ENCODE data around the gene TMEM63A. TPM values are rescaled to one million over a fixed set of nuclear protein-coding genes. Genes with fewer than 3 reads are reported as not detected.

Gene TMEM63A
- polyA plus RNA-seq, 3 donors, result 3.0 to 48.0 (median 5.8) TPM

GRCh38 chr1:225851805-225852204 is 30.4 kb downstream of the TMEM63A start:
- Histone ChIP-seq H3K4me1 (ENCODE audit: control insufficient read depth in 1 of 2, insufficient read depth in 2 of 2, low read length in 2 of 2) (peaks cover 39 to 42% of the 10 kb centered on the region in 2 donors), H4K20me1 (ENCODE audit: insufficient read depth, low read length) (no peaks in the 10 kb centered on the region), H3K9ac (ENCODE audit: insufficient read depth, low read length, poor library complexity, severe bottlenecking) (no peak overlapping the region), H3K4me3 (replicated peaks in 1 of 3; ENCODE audit: low read depth in 2 of 3, low read length in 3 of 3) (no peak overlapping the region), H3K27ac (ENCODE audit: low read depth in 1 of 2, low read length in 2 of 2) (no peak overlapping the region), H3K36me3 (replicated peaks in 1 of 2; ENCODE audit: control insufficient read depth in 1 of 2, insufficient read depth in 2 of 2, low read length in 2 of 2) (peaks cover 37 to 75% of the 10 kb centered on the region in 2 donors), H2AFZ (ENCODE audit: insufficient read depth, low read depth, low read length, poor library complexity, severe bottlenecking) (no peak overlapping the region), H3K79me2 (ENCODE audit: insufficient read depth, low read length) (no peaks in the 10 kb centered on the region), H3K27me3 (ENCODE audit: control insufficient read depth in 2 of 2, insufficient read depth in 2 of 2, low read length in 2 of 2) (no peaks in the 10 kb centered on the region), H3K9me3 (replicated peaks in 1 of 2; ENCODE audit: control insufficient read depth in 1 of 2, insufficient read depth in 1 of 2, low read length in 2 of 2) (no peaks in the 10 kb centered on the region), H3K4me2 (replicated peaks; ENCODE audit: extremely low read depth, low read length, poor library complexity, severe bottlenecking) (no peak overlapping the region)
- peaks cover 73 to 87% of the 10 kb centered on the region in 2 donors for H3K36me3 Mint-ChIP-seq
- no peaks in the 10 kb centered on the region for H3K9me3 Mint-ChIP-seq
- 10% methylated on average over 2 of the region's 4 CpGs for WGBS (ENCODE audit: insufficient coverage)
- intact Hi-C loops (cut with micrococcal nuclease), result no loop called here
- H3K27ac Mint-ChIP-seq, result peak overlapping the region in 2 of 7 donors; percentile 76 to 81
- no peak overlapping the region for H3K4me3 Mint-ChIP-seq
- no peak for TF ChIP-seq CTCF (IDR thresholded peaks at IDR 0.05)
- peak; percentile 18 to 31 (median 29) for DNase-seq
- H3K27me3 Mint-ChIP-seq (ENCODE audit: low read depth in 3 of 3), result peaks cover 0 to 4% (median 2%) of the 10 kb centered on the region in 3 donors
- H3K4me1 Mint-ChIP-seq, result peaks cover 52% of the 10 kb centered on the region

GRCh38 chr1:225850370-225850769 is 31.8 kb downstream of the TMEM63A start:
- H3K36me3 Mint-ChIP-seq, result peaks cover 73 to 89% of the 10 kb centered on the region in 2 donors
- no peak overlapping the region for H3K9ac ChIP-seq (ENCODE audit: insufficient read depth, low read length, poor library complexity, severe bottlenecking)
- no peak overlapping the region for H3K4me2 ChIP-seq (replicated peaks; ENCODE audit: extremely low read depth, low read length, poor library complexity, severe bottlenecking)
- H2AFZ ChIP-seq (ENCODE audit: insufficient read depth, low read depth, low read length, poor library complexity, severe bottlenecking), result no peak overlapping the region
- H4K20me1 ChIP-seq (ENCODE audit: insufficient read depth, low read length), result no peaks in the 10 kb centered on the region
- peaks cover 39% of the 10 kb centered on the region for H3K4me1 Mint-ChIP-seq
- H3K27me3 Mint-ChIP-seq (ENCODE audit: low read depth in 3 of 3), result peaks cover 0 to 2% (median 2%) of the 10 kb centered on the region in 3 donors
- no peak overlapping the region for H3K4me3 ChIP-seq (replicated peaks in 1 of 3; ENCODE audit: low read depth in 2 of 3, low read length in 3 of 3)
- no peaks in the 10 kb centered on the region for H3K27me3 ChIP-seq (ENCODE audit: control insufficient read depth in 2 of 2, insufficient read depth in 2 of 2, low read length in 2 of 2)
- TF ChIP-seq CTCF (IDR thresholded peaks at IDR 0.05), result no peak
- intact Hi-C loops (cut with micrococcal nuclease), result no loop called here
- H3K9me3 Mint-ChIP-seq, result no peaks in the 10 kb centered on the region
- peaks cover 43 to 75% of the 10 kb centered on the region in 2 donors for H3K36me3 ChIP-seq (replicated peaks in 1 of 2; ENCODE audit: control insufficient read depth in 1 of 2, insufficient read depth in 2 of 2, low read length in 2 of 2)
- H3K9me3 ChIP-seq (replicated peaks in 1 of 2; ENCODE audit: control insufficient read depth in 1 of 2, insufficient read depth in 1 of 2, low read length in 2 of 2), result no peaks in the 10 kb centered on the region
- peaks cover 27 to 28% of the 10 kb centered on the region in 2 donors for H3K4me1 ChIP-seq (ENCODE audit: control insufficient read depth in 1 of 2, insufficient read depth in 2 of 2, low read length in 2 of 2)
- WGBS (ENCODE audit: insufficient coverage), result 100% methylated on average over 7 of the region's 7 CpGs
- no peak for DNase-seq
- no peak overlapping the region for H3K4me3 Mint-ChIP-seq
- peak overlapping the region in 1 of 7 donors; percentile 23 for H3K27ac Mint-ChIP-seq
- H3K27ac ChIP-seq (ENCODE audit: low read depth in 1 of 2, low read length in 2 of 2), result no peak overlapping the region
- no peaks in the 10 kb centered on the region for H3K79me2 ChIP-seq (ENCODE audit: insufficient read depth, low read length)

Measured in CD14-positive monocyte (primary cell).